Suprapubic skin (tissue), 4 donors: Measurements from ENCODE around the gene ITIH1.

Source experiments
- CTCF ChIP-seq, 2 donors: fragments of 200-600 bp in 1 of 2; fragments of 450-650 bp in 1 of 2; sonication (generic) in 1 of 2; IDR thresholded peaks; one replicate each; pipeline ENCODE4 v1.5.1; 2016 to 2019; ENCODE audit warnings: antibody characterized with exemption in 2 of 2, mild to moderate bottlenecking in 1 of 2, moderate library complexity in 1 of 2
- POLR2A ChIP-seq, 2 donors: fragments of 450-650 bp; IDR thresholded peaks; one replicate each; pipeline ENCODE4 v1.6.1; 2017; ENCODE audit warnings: antibody characterized with exemption in 2 of 2, mild to moderate bottlenecking in 2 of 2, moderate library complexity in 2 of 2
- POLR2AphosphoS5 ChIP-seq, 3 donors: sonication (generic); formaldehyde crosslinking; IDR thresholded peaks; one replicate each; pipeline ENCODE4 v1.6.1; 2017; ENCODE audit warnings: antibody characterized with exemption in 3 of 3

- no peak for TF ChIP-seq POLR2A (IDR thresholded peaks at IDR 0.05)
- TF ChIP-seq CTCF (IDR thresholded peaks at IDR 0.05): no peak
- TF ChIP-seq POLR2AphosphoS5 (IDR thresholded peaks at IDR 0.05): no peak
Observed at GRCh38 chr3:52833202-52833601, 55.8 kb downstream of the ITIH1 start.
